ENCODE measurements around the gene CRHR1.

CRHR1 gene

DNA sequence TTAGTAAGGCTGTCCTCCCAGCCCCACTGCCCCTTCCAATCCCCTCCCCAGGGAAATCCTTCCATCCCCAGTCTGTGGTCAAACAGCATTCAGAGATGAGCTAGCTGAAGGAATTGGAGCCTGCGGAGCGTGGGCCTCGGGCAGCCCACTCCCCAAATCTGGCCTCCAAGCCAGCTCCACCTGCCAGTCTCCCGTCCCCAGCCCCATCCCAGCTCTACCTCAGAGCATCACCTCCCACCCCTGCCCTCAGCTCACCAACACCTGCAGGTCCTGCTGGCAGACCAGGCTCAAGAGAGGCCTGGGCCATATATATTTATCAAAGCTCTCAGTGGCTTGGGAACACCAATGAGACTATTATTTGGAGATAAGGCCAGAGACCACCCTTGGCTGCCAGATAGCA, 55.3 kb downstream of the CRHR1 start:
- TF ChIP-seq, protein P1, sequence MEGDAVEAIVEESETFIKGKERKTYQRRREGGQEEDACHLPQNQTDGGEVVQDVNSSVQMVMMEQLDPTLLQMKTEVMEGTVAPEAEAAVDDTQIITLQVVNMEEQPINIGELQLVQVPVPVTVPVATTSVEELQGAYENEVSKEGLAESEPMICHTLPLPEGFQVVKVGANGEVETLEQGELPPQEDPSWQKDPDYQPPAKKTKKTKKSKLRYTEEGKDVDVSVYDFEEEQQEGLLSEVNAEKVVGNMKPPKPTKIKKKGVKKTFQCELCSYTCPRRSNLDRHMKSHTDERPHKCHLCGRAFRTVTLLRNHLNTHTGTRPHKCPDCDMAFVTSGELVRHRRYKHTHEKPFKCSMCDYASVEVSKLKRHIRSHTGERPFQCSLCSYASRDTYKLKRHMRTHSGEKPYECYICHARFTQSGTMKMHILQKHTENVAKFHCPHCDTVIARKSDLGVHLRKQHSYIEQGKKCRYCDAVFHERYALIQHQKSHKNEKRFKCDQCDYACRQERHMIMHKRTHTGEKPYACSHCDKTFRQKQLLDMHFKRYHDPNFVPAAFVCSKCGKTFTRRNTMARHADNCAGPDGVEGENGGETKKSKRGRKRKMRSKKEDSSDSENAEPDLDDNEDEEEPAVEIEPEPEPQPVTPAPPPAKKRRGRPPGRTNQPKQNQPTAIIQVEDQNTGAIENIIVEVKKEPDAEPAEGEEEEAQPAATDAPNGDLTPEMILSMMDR (IDR thresholded peaks at IDR 0.05; ENCODE audit: low read depth, low read length) = no peak
- DNase-seq (ENCODE audit: extremely low read depth, low read depth) = no peak

DNA sequence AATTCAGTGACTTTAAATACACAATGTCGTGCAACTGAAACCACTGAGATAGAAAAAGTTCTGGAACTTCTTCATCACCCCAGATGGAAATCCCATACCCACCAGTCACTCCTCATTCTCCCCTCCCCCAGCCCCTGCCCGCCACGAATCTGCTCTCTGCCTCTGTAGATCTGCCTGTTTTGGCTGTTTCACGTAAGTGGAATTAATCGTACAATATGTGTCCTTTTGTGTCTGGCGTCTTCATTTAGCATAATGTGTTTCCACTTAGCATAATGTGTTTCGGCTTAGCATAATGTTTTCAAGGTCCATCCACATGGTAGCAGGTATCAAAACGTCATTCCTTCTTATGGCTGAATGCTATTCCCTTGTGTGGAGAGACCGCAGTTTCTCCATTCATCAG, 57.1 kb downstream of the CRHR1 start:
- DNase-seq (ENCODE audit: extremely low read depth, low read depth) = no peak
- TF ChIP-seq, protein P1 (IDR thresholded peaks at IDR 0.05; ENCODE audit: low read depth, low read length) = no peak

DNA sequence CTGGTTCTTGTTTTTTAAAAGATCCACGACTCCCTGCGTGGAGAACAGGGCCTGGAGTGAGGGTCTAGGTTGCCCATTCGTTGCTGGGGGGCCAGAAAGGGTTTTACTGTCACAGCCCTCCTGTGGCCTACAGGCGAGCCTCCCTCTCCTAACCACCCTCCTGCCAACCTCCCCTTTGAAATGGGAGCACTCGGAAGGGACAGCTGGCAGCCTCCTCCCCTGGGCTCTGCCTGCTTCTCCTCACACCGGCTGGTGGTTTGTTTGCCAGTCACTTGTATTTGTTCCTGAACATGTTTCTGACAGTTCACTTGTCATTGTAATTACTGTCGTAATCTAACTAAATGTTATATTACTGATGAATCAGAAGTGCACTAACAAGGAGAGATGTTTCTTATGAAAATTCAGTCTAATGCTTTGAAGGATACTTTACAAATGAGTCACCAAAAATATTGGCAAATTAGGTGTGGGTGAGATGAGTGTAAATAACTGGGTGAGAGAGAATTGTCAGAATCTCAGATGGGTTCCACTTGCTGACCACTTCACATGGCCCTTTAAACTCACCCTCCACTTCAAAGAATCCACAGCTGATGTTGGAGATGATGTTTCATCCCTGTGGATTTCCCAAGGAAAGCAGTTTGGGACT, 57.9 kb downstream of the CRHR1 start:
- TF ChIP-seq, protein P1 (IDR thresholded peaks at IDR 0.05; ENCODE audit: low read depth, low read length) = no peak
- no peak for DNase-seq (ENCODE audit: extremely low read depth, low read depth)

DNA sequence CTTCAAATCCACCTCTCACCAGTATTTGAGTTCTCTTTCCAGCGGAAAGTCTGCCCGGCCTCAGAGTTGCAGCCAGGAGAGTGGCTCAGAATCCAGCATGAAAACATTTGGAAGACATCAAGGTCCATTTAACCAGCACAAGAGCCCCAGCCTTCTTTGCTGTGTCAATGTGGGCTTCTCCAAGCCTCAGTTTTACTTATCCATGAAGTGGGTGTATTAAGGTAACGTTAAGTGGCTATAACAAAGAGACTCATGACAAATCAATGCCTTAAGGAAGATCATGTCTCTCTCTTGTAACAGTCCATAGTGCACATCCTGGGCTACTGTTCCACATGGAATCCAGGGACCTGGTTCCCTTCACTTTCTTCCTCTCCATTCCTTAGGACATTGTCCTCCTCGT, 59.6 kb downstream of the CRHR1 start:
- no peak for DNase-seq (ENCODE audit: extremely low read depth, low read depth)
- TF ChIP-seq, protein P1 (IDR thresholded peaks at IDR 0.05; ENCODE audit: low read depth, low read length) = no peak

DNA sequence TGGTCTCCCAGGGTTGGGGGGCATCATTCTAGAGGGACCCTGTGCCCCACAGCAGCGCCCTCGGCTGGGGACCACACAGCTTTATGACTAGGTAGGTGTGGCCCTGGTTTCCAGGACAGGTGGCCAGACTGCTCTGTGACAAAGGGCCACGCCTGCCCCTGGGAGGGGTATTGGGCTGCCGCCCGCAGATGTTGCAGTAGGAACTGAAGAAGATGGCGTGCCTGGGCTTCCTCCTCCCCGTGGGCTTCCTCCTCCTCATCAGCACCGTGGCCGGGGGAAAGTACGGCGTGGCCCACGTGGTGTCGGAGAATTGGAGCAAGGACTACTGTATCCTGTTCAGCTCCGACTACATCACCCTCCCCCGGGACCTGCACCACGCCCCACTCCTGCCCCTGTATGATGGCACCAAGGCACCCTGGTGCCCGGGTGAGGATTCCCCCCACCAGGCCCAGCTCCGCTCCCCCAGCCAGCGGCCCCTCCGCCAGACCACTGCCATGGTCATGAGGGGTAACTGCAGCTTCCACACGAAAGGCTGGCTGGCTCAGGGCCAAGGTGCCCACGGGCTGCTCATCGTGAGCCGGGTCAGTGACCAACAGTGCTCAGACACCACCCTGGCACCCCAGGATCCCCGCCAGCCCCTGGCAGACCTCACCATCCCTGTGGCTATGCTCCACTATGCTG, 60.7 kb downstream of the CRHR1 start, which contains the start of gene SPPL2C:
Gene SPPL2C (plus strand): TSS at position 187 of the 681 bp plus-strand sequence. CDS start 26 bp downstream, at position 213.
- TF ChIP-seq, protein P1 (IDR thresholded peaks at IDR 0.05; ENCODE audit: low read depth, low read length) = no peak
- DNase-seq (ENCODE audit: extremely low read depth, low read depth) = no peak

DNA sequence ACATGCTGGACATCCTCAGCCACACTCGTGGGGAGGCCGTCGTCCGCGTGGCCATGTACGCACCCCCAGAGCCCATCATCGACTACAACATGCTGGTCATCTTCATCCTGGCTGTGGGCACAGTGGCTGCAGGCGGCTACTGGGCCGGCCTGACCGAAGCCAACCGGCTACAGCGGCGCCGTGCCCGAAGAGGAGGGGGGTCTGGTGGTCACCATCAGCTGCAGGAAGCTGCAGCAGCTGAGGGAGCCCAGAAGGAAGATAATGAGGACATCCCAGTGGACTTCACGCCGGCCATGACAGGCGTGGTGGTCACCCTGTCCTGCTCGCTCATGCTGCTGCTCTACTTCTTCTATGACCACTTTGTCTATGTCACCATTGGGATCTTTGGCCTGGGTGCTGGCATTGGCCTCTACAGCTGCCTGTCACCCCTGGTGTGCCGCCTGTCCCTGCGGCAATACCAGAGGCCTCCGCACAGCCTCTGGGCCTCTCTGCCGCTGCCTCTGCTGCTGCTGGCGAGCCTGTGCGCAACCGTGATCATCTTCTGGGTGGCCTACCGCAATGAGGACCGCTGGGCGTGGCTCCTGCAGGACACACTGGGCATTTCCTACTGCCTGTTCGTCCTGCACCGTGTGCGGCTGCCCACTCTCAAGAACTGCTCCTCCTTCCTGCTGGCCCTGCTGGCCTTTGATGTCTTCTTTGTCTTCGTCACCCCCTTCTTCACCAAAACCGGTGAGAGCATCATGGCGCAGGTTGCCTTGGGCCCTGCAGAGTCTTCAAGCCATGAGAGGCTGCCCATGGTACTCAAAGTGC, 61.5 kb downstream of the CRHR1 start:
- TF ChIP-seq, protein P1 (IDR thresholded peaks at IDR 0.05; ENCODE audit: low read depth, low read length) = no peak
- DNase-seq (ENCODE audit: extremely low read depth, low read depth) = no peak

DNA sequence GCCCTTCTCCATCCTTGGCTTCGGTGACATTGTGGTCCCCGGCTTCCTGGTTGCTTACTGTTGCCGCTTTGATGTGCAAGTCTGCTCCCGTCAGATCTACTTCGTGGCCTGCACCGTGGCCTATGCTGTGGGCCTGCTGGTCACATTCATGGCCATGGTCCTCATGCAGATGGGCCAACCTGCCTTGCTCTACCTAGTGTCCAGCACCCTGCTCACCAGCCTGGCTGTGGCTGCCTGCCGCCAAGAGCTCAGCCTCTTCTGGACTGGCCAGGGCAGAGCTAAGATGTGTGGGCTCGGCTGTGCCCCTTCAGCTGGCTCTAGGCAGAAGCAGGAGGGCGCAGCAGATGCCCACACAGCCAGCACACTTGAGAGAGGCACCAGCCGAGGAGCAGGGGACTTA, 62.1 kb downstream of the CRHR1 start:
- no peak for DNase-seq (ENCODE audit: extremely low read depth, low read depth)
- TF ChIP-seq, protein P1 (IDR thresholded peaks at IDR 0.05; ENCODE audit: low read depth, low read length) = no peak
